Lower leg skin (tissue), 3 donors: ENCODE results near the gene GRIK2.

Experiments used
- POLR2A ChIP-seq, 2 donors: fragments of 450-650 bp; IDR thresholded peaks; one replicate each; pipeline ENCODE4 v1.6.1; 2016 to 2017; ENCODE audit warnings: antibody characterized with exemption in 2 of 2, mild to moderate bottlenecking in 1 of 2, moderate library complexity in 1 of 2
- TF ChIP-seq, protein P1 (sequence below), 3 donors: fragments of 450-650 bp; IDR thresholded peaks; one replicate each; pipeline ENCODE4 v1.5.1; 2016; ENCODE audit warnings: antibody characterized with exemption in 3 of 3, mild to moderate bottlenecking in 3 of 3, moderate library complexity in 2 of 3

GRCh38 chr6:101541894-101542293 lies 148.4 kb downstream of the GRIK2 start:
- TF ChIP-seq, protein P1, sequence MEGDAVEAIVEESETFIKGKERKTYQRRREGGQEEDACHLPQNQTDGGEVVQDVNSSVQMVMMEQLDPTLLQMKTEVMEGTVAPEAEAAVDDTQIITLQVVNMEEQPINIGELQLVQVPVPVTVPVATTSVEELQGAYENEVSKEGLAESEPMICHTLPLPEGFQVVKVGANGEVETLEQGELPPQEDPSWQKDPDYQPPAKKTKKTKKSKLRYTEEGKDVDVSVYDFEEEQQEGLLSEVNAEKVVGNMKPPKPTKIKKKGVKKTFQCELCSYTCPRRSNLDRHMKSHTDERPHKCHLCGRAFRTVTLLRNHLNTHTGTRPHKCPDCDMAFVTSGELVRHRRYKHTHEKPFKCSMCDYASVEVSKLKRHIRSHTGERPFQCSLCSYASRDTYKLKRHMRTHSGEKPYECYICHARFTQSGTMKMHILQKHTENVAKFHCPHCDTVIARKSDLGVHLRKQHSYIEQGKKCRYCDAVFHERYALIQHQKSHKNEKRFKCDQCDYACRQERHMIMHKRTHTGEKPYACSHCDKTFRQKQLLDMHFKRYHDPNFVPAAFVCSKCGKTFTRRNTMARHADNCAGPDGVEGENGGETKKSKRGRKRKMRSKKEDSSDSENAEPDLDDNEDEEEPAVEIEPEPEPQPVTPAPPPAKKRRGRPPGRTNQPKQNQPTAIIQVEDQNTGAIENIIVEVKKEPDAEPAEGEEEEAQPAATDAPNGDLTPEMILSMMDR (IDR thresholded peaks at IDR 0.05) = no peak
- TF ChIP-seq POLR2A (IDR thresholded peaks at IDR 0.05) = no peak
